Calu3 (cell line): ENCODE results near the gene HSD17B13. TPM values are rescaled to one million over a fixed set of nuclear protein-coding genes. Genes with fewer than 3 reads are reported as not detected.

Source experiments
- BruUV-seq: library from RNA; stranded (reverse); fragments of 400-500 nt; replicated peaks from 2 replicates; lab custom pipeline; 2021; lab: Mats Ljungman, UMichigan
- CTCF ChIA-PET: fragments of 300-600 bp; sonication (Branson Sonifier 250); formaldehyde crosslinking; loops from one replicate; lab custom pipeline; 2022; ENCODE audit warnings: antibody characterized with exemption; lab: Charles Lee
- DNase-seq: peaks from one replicate; pipeline ENCODE4 v3.0.0; 2022
- H3K27ac Mint-ChIP-seq: one replicate; pipeline ENCODE4 v1.8.0; 2022; ENCODE audit warnings: mixed read lengths; ENCODE audit not compliant: unreplicated experiment
- H3K27me3 Mint-ChIP-seq: one replicate; pipeline ENCODE4 v1.8.0; 2022; ENCODE audit warnings: mixed read lengths; ENCODE audit not compliant: unreplicated experiment
- H3K36me3 Mint-ChIP-seq: one replicate; pipeline ENCODE4 v1.8.0; 2022; ENCODE audit warnings: mild to moderate bottlenecking, moderate library complexity, mixed read lengths; ENCODE audit not compliant: insufficient read depth, unreplicated experiment
- H3K4me1 Mint-ChIP-seq: one replicate; pipeline ENCODE4 v1.8.0; 2022; ENCODE audit warnings: mild to moderate bottlenecking, low read depth, mixed read lengths; ENCODE audit not compliant: unreplicated experiment
- H3K4me3 Mint-ChIP-seq: one replicate; pipeline ENCODE4 v1.8.0; 2022; ENCODE audit warnings: mild to moderate bottlenecking, low read depth, moderate library complexity, mixed read lengths; ENCODE audit not compliant: unreplicated experiment
- H3K9me3 Mint-ChIP-seq: one replicate; pipeline ENCODE4 v1.8.0; 2022; ENCODE audit warnings: low read depth, mixed read lengths; ENCODE audit not compliant: unreplicated experiment
- intact Hi-C: fragments of 100-400 bp; cut with micrococcal nuclease; formaldehyde crosslinking; loops from one replicate; pipeline ENCODE4 v1.10.0; 2022; ENCODE audit not compliant: unreplicated experiment
- total RNA-seq: library from RNA; stranded (reverse); gene quantifications from 2 replicates; pipeline ENCODE4 v1.2.3, GENCODE V29; 2022
- TF ChIP-seq, protein P1 (sequence below): fragments of 200-600 bp; IDR thresholded peaks from one replicate; pipeline ENCODE4 v1.8.0; 2022; ENCODE audit warnings: antibody characterized with exemption; ENCODE audit not compliant: unreplicated experiment

The HSD17B13 gene
- total RNA-seq, 1 experiment from 2014 or later: not detected

DNA sequence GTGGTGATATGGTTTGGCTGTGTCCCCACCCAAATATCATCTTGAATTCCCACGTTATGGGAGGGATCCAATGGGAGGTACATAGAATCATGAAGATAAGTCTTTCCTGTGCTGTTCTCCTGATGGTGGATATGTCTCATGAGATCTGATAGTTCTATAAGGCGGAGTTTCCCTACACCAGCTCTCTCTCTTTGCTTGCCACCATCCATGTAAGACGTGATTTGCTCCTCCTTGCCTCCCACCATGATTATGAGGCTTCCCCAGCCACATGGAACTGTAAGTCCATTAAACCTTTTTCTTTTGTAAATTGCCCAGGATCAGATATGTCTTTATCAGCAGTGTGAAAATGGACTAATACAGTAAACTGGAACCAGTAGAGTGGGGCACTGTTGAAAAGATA, 39.5 kb downstream of the HSD17B13 start:
- Mint-ChIP-seq H3K4me1 (no peaks in the 10 kb centered on the region), H3K27ac (no peak overlapping the region), H3K9me3 (peaks cover 6% of the 10 kb centered on the region), H3K36me3 (no peaks in the 10 kb centered on the region), H3K4me3 (no peak overlapping the region), H3K27me3 (no peaks in the 10 kb centered on the region)
- TF ChIP-seq, protein P1, sequence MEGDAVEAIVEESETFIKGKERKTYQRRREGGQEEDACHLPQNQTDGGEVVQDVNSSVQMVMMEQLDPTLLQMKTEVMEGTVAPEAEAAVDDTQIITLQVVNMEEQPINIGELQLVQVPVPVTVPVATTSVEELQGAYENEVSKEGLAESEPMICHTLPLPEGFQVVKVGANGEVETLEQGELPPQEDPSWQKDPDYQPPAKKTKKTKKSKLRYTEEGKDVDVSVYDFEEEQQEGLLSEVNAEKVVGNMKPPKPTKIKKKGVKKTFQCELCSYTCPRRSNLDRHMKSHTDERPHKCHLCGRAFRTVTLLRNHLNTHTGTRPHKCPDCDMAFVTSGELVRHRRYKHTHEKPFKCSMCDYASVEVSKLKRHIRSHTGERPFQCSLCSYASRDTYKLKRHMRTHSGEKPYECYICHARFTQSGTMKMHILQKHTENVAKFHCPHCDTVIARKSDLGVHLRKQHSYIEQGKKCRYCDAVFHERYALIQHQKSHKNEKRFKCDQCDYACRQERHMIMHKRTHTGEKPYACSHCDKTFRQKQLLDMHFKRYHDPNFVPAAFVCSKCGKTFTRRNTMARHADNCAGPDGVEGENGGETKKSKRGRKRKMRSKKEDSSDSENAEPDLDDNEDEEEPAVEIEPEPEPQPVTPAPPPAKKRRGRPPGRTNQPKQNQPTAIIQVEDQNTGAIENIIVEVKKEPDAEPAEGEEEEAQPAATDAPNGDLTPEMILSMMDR: no peak
- no peak for DNase-seq
- CTCF ChIA-PET: no interaction called here
- BruUV-seq: no TSS peak
- intact Hi-C loops: no loop called here

GRCh38 chr4:87281603-87282002, 41.1 kb downstream of the HSD17B13 start:
- no peaks in the 10 kb centered on the region for H3K36me3 Mint-ChIP-seq
- BruUV-seq: no TSS peak
- no peak overlapping the region for H3K4me3 Mint-ChIP-seq
- TF ChIP-seq, protein P1: no peak
- CTCF ChIA-PET: no interaction called here
- no peak for DNase-seq
- peaks cover 3% of the 10 kb centered on the region for H3K9me3 Mint-ChIP-seq
- intact Hi-C loops: no loop called here
- H3K4me1 Mint-ChIP-seq: no peaks in the 10 kb centered on the region
- H3K27ac Mint-ChIP-seq: no peak overlapping the region
- H3K27me3 Mint-ChIP-seq: no peaks in the 10 kb centered on the region

- BruUV-seq: no TSS peak
- H3K4me3 Mint-ChIP-seq: no peak overlapping the region
- intact Hi-C loops: no loop called here
- H3K36me3 Mint-ChIP-seq: no peaks in the 10 kb centered on the region
- no peak for DNase-seq
- TF ChIP-seq, protein P1: no peak
- no peaks in the 10 kb centered on the region for H3K9me3 Mint-ChIP-seq
- no peaks in the 10 kb centered on the region for H3K27me3 Mint-ChIP-seq
- H3K27ac Mint-ChIP-seq: no peak overlapping the region
- no peaks in the 10 kb centered on the region for H3K4me1 Mint-ChIP-seq
- CTCF ChIA-PET: no interaction called here
Observed at GRCh38 chr4:87278335-87278794, 44.3 kb downstream of the HSD17B13 start.

- intact Hi-C loops: no loop called here
- H3K36me3 Mint-ChIP-seq: no peaks in the 10 kb centered on the region
- CTCF ChIA-PET: no interaction called here
- no peak overlapping the region for H3K4me3 Mint-ChIP-seq
- H3K27me3 Mint-ChIP-seq: no peaks in the 10 kb centered on the region
- no TSS peak for BruUV-seq
- no peaks in the 10 kb centered on the region for H3K9me3 Mint-ChIP-seq
- TF ChIP-seq, protein P1: no peak
- H3K27ac Mint-ChIP-seq: no peak overlapping the region
- no peak for DNase-seq
- H3K4me1 Mint-ChIP-seq: no peaks in the 10 kb centered on the region
Observed at GRCh38 chr4:87275311-87275710, 47.4 kb downstream of the HSD17B13 start.
